Renal cortex interstitium (tissue), 11 donors: Measurements from ENCODE around the gene LRR1. TPM values are rescaled to one million over a fixed set of nuclear protein-coding genes. Genes with fewer than 3 reads are reported as not detected.

Source experiments
- DNase-seq, 11 donors: peaks; one replicate each; pipeline ENCODE4 v3.0.0-alpha.2; 2013; ENCODE audit warnings: low read depth in 9 of 11, low spot score in 4 of 11; ENCODE audit errors: extremely low read depth in 1 of 11
- polyA plus RNA-seq, 3 donors: library from polyadenylated mRNA; unstranded; fragments of 120-200 nt; gene quantifications; one replicate each; pipeline ENCODE4 v1.2.1, GENCODE V29; 2013; ENCODE audit not compliant: insufficient read length in 3 of 3

LRR1 gene
- polyA plus RNA-seq, 3 donors: 10.4 to 15.6 (median 13.8) TPM

DNA sequence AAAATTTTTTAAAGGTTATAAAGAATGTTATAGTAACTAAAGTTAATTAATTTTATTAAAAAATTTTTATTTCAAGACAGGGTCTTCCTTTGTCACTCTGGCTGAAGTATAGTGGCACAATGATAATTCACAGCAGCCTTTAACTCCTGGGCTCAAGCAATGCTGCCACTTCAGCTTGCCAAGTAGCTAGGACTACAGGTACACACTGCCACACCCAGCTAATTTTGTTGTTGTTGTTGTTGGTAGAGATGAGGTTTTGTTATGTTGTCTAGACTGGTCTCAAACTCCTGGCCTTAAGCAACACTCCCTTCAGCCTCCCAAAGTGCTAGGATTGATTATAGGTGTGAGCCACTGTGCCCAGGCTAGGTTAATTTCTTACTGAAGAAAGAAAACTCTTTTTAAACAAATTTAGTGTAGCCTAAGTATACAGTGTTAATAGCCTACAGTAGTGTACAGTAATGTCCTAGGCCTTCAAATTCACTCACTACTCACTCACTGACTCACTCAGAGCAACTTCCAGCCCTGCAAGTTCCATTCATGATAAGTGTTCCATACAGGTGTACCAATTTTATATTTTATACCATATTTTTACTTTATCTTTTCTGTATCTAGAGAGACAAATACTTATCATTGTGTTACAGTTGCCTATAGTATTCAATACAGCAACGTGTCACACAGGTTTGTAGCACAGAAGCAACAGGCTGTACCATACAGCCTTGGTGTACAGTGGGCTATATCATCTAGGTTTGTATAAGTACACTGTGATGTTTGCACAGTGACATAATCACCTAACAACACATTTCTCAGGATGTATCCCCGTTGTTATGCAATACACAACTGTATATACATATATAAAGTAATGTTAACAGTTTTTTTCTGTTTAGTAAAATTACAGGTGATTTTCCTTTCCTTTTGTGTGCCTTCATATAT, 61.1 kb downstream of the LRR1 start:
- no peak for DNase-seq

Other genes starting within 250 kb of the LRR1 start
- 1,000 to 10,000 TPM; 1,430 to 1,747 (median 1,622) TPM for gene RPS29, start 12.6 kb upstream of the LRR1 start, polyA plus RNA-seq
- gene RPL36AL, start 21.7 kb downstream of the LRR1 start, polyA plus RNA-seq: 100 to 1,000 TPM; 210 to 239 (median 220) TPM
- gene MGAT2, start 21.9 kb downstream of the LRR1 start, polyA plus RNA-seq: 10 to 100 TPM in 2 of 3 donors, 1 to 10 TPM in 1; 7.3 to 24.6 (median 16.6) TPM
- 10 to 100 TPM; 15.8 to 18.7 (median 16.5) TPM for gene DNAAF2, start 36.3 kb downstream of the LRR1 start, polyA plus RNA-seq
- gene POLE2, start 89.3 kb downstream of the LRR1 start, polyA plus RNA-seq: 10 to 100 TPM; 16.7 to 22.0 (median 20.2) TPM
- gene KLHDC1, start 94.2 kb downstream of the LRR1 start, polyA plus RNA-seq: 1 to 10 TPM; 4.0 to 7.5 (median 5.3) TPM
- gene KLHDC2, start 169.2 kb downstream of the LRR1 start, polyA plus RNA-seq: 100 to 1,000 TPM; 133 to 182 (median 176) TPM